NCI-H526 treated with DMSO at 0.1 percent for 48 hours (cell line): Measurements from ENCODE around the gene SH2D4B.

ENCODE experiments used
- DNase-seq: peaks from one replicate; lab custom pipeline; 2025; lab: John Stamatoyannopoulos, UW

Gene SH2D4B

DNA sequence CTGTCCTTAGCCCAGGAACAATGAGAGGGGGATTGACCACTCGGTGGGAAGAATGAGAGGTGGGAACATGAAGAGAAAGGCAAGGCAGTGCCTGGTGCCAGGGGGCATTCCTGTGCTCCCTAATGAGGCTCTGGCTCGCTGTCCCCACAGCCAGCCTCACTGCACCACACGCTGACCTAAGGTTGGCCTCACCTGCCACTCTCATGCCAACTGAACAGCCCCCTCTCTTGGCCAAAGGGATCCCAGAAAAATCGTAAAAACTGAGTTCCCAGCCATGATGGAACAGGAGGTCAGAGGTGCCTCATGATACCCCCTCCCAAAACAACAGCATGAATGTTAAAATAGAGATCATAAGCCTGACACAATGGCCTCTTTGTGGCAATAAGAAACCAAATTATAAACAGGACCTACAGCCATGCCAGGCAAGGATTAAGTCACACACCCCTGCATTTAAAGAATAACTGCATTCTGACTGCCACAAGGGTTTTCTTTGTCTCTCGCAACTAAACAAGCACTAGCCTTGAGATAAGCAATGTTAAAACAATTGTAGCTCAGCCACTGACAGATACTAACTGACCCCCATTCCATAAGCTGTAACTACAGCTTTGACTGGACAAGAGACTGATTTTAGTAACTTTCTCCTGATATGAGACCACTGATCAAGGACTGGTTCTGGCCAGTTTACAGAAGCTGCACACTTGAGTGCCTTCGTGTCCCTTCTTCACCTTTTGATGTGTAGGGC is 149.2 kb downstream of the SH2D4B start:
- peak; percentile 33 for DNase-seq

DNA sequence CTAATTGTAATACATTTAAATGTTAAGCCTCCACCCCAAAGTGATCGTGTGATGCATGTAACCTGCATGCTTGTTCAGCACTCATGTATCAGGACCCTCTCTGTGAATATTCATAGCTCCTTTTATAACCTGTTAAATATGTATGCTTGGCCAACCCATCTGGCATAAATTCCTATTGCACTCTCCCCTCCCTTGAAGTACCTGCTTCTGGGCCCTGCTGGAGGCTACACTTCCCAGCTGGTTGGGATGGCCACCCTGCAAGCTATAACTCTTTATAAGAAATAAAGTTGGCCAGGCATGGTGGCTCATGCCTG is 149.7 kb downstream of the SH2D4B start:
- no peak for DNase-seq

DNA sequence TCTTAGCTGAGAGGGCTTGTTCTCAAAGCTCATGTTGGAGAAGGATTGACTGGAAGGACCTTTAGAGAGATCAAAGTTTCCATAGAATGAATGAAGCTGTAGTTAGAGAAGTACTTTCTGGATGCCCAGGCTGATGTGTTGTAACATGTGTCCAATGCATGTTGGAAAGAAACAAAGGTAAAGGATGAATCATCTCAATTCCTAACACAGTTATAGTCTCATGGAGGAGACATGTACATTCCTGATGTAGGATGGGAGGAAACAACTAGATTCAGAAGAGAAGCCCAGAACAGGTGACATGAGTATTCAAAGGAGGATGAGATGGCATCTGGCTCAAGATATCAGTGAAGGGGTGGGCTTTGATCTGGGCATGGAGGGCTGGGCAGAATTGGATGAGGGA is 152.7 kb downstream of the SH2D4B start:
- no peak for DNase-seq

DNA sequence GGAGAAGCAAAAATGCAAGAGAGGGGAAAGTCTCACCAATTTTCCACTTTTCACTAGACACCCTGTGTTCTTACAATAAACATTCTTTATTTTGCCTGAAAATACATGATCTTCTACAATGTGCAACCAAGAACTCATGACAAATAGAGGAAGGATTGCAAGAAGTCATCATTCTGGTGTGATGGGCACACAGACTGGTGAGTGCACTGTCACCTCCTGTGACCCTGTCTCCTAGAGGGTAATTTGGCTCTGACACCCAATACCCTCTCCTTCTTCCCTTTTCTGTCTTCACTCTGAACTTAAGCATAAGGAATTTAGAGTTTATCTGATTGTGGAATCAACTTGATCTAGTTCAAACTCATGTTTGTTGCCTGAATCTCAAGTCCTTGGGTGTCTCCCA is 153.7 kb downstream of the SH2D4B start:
- DNase-seq: no peak

DNA sequence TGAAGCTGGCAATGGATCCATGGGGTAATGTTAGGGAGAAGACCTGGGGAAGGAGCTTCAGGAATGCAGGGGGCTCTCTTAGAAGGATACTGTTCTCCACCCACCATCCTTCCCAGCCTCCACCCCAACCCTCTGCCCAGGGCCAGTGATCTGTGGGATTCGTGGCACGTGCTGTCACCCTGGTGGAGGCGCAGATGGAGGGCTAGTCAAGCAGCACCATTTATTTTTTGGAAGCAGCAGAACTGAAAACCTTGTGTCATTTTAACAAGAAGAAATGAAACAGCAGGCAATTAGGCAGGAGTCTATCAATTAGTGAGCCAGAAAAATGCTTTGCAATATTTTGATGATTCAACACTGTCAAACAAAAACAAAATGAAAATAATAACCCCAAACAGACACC is 155.9 kb downstream of the SH2D4B start:
- DNase-seq: no peak

DNA sequence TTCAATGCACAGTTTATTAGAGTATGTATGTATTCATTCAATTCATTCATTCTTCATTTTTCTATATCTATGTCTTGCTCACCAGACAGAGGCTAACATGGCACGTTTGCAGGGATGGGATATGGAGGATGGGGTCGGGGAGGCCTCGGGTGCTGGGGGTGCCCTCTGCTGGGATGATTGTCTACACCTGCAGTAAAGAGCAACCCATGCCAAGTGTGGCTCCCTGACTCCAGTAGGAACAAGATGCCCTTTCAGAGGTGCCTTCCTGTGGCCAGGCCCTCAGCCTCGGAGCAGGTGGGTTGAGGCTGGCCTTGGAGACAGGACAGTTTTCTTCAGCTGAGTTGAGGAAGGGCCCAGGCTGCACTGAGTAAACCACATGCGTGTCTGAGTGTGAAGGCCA is 157.2 kb downstream of the SH2D4B start:
- no peak for DNase-seq
